ENCODE measurements around the gene LRMDA.

Gene LRMDA

GRCh38 chr10:76337641-76338040, 906.2 kb downstream of the LRMDA start:
- no peak for DNase-seq (ENCODE audit: low read depth)
- TF ChIP-seq CTCF (IDR thresholded peaks at IDR 0.05; ENCODE audit: insufficient read depth, low read depth, low read length, missing control alignments): no peak
- no peak overlapping the region for H3K4me3 ChIP-seq (ENCODE audit: low read depth, low read length)

DNA sequence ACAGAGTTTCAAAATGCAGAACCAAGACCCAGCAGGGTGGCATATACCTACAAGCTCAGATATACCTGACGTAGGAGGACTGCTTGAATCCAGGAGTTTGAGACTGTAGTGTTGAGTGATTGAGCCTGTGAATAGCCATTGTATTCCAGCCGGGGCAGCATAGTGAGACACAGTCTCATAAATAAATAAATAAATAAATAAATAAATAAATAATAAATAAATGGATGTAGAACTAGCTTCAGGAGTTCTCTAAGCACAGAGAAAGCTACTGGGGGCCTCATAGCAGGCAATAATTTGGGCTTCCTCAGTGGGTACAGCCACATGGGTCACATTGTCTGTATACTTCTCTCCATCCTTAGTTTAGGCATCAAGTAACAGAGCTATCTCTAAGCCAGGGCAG, 906.8 kb downstream of the LRMDA start:
- H3K4me3 ChIP-seq (ENCODE audit: low read depth, low read length): no peak overlapping the region
- DNase-seq (ENCODE audit: low read depth): no peak
- TF ChIP-seq CTCF (IDR thresholded peaks at IDR 0.05; ENCODE audit: insufficient read depth, low read depth, low read length, missing control alignments): no peak

DNA sequence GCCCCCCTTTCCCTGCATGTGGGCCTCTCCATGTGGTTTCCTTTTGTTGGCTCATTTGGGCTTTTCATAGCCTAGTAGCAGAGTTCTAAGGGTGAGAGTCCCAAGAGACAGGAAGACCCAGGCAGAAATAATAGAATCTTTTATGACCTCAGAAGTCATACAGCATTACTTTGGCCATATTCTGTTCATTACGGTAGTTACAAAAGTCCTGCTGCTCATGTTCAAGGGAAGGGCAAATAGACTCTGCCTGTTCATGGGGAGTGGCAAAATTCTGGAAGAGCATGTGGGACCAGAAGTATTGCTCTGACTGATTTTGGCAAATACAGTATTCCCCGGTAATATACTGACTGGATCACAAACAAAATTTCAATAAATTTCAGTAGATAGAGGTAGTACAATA, 910.3 kb downstream of the LRMDA start:
- no peak for DNase-seq (ENCODE audit: low read depth)
- no peak for TF ChIP-seq CTCF (IDR thresholded peaks at IDR 0.05; ENCODE audit: insufficient read depth, low read depth, low read length, missing control alignments)
- no peak overlapping the region for H3K4me3 ChIP-seq (ENCODE audit: low read depth, low read length)

DNA sequence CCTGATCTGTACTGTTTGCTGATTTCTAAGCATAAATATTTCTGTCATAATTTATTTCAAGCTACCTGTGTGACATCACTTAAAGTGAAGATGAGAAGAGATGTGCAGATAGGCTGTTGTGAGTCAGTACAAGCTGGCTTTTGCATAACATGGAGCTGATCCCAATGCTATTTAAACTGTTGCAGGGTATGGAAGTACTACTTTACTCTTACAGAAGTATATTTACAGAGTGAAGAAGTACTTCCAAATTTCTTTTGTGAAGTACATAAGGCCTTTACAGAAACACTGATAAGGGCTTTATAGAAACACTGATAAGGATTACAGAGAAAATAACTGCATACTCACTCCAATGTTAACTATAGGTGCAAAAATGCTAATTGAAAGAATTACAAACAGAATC, 911.6 kb downstream of the LRMDA start:
- no peak overlapping the region for H3K4me3 ChIP-seq (ENCODE audit: low read depth, low read length)
- TF ChIP-seq CTCF (IDR thresholded peaks at IDR 0.05; ENCODE audit: insufficient read depth, low read depth, low read length, missing control alignments): no peak
- DNase-seq (ENCODE audit: low read depth): no peak

GRCh38 chr10:76347832-76348231, 916.4 kb downstream of the LRMDA start:
- DNase-seq (ENCODE audit: low read depth): no peak
- TF ChIP-seq CTCF (IDR thresholded peaks at IDR 0.05; ENCODE audit: insufficient read depth, low read depth, low read length, missing control alignments): no peak
- no peak overlapping the region for H3K4me3 ChIP-seq (ENCODE audit: low read depth, low read length)

GRCh38 chr10:76350583-76350982, 919.2 kb downstream of the LRMDA start:
- no peak overlapping the region for H3K4me3 ChIP-seq (ENCODE audit: low read depth, low read length)
- DNase-seq (ENCODE audit: low read depth): no peak
- no peak for TF ChIP-seq CTCF (IDR thresholded peaks at IDR 0.05; ENCODE audit: insufficient read depth, low read depth, low read length, missing control alignments)

- no peak for DNase-seq (ENCODE audit: low read depth)
- no peak overlapping the region for H3K4me3 ChIP-seq (ENCODE audit: low read depth, low read length)
- TF ChIP-seq CTCF (IDR thresholded peaks at IDR 0.05; ENCODE audit: insufficient read depth, low read depth, low read length, missing control alignments): no peak
These were observed 920.9 kb downstream of the LRMDA start for GRCh38 chr10:76352300-76352699.
